ENCODE results near the gene NYAP2. TPM values are rescaled to one million over a fixed set of nuclear protein-coding genes. Genes with fewer than 3 reads are reported as not detected.
A peak's percentile ranks its signal among the peaks of the same experiment; 100 is the strongest.

Gene NYAP2
- total RNA-seq, 1 experiment from 2014 or later, result not detected

DNA sequence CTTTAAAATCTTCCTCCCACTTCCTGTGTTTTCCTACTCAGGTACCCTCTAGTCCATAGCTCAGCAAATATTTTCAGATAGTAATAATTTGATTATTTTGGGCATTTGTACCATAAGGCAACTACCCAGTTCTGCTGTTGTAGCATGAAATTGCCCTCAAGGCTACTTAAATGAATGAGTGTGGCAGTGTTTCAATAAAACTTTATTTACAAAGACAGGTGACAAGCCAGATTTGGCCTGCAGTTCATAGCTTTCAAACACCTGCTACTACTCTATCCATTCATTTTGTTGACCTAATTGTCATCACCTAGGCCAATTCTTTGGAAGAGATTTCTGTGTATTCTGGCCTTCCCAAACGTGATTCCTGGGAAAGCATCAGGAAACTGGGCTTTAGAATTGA lies 28.9 kb downstream of the NYAP2 start:
- DNase-seq (ENCODE audit: low read depth), result no peak

- peak; percentile 36 for DNase-seq (ENCODE audit: low read depth)
These were observed 30.2 kb downstream of the NYAP2 start for GRCh38 chr2:225429717-225430116.

DNA sequence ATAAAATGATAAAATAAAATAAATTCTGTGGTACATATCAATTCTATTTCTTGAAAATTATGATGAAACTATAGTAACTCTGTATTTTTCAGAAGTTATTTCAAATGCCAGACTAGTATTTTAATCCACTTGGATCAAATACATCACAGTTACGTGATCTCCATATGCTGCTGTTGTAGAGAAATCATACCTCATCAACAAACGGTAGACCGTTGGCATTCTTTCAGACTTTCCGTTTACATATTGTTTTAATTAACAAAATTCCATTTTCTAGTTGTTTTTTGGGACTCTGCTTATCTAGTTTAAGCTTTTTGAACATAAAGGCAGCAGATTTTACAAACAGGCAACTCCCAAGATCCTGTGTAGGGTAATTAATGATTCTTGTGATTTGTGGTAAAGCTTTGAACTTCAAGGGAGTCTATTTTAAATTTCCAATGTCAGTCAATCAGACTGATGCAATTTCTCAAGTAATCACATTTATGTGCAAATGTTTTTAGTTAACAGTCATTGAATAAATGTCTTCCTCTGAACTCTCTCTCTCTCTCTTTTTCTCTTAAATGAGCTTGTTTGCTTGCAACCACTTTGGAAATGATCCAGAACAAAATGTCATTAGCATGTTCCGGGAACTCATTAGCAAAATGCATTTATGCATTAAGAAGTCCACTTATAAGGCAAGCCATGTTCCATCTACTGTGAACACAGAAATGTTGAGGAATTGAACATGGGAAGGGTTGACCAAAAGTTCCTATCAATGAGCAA lies 31.8 kb downstream of the NYAP2 start:
- DNase-seq (ENCODE audit: low read depth), result no peak

DNA sequence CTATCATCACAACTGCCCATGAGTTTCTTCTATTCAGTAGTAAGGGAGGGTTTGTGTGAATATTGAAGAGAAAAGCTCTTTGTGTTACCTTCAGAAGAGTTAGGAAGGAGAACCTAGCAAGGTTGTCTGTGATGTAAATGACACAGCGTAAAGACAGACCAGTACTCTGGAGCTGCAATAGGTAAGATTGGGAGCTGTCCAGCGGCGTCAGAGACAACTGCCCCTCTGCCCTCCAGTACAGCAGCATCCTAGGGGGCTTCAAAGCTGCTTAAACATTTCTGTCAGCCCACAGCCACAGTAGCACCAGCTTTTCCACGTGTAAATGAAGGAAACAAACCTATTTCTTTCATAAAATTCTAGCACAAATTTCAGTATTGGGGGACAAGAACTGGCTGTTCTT lies 34.5 kb downstream of the NYAP2 start:
- DNase-seq (ENCODE audit: low read depth), result no peak

DNA sequence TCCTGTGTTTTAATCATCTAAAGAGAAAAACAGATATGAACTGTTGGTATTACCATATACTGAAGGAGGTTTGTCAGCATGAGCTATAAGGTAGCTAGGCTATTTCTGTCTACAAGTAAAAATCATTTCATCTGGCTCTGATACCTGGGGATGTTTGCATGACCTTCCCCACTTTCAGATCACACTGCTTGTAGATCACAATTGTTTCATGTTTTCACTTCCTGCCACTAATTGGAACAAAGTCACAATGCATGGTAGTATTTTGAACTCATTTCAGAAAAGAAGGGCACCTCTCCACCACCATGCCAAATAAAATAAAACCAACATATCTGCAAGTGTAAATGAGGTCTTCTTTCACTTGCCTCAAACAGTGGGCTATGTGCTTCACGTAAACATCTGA lies 37.8 kb downstream of the NYAP2 start:
- DNase-seq (ENCODE audit: low read depth), result no peak

- DNase-seq (ENCODE audit: low read depth), result no peak
These were observed 38.7 kb downstream of the NYAP2 start for GRCh38 chr2:225438248-225438647.

- DNase-seq (ENCODE audit: low read depth), result no peak
These were observed 53.2 kb downstream of the NYAP2 start for GRCh38 chr2:225452677-225453076.

GRCh38 chr2:225454412-225454811 lies 54.9 kb downstream of the NYAP2 start:
- DNase-seq (ENCODE audit: low read depth), result no peak

DNA sequence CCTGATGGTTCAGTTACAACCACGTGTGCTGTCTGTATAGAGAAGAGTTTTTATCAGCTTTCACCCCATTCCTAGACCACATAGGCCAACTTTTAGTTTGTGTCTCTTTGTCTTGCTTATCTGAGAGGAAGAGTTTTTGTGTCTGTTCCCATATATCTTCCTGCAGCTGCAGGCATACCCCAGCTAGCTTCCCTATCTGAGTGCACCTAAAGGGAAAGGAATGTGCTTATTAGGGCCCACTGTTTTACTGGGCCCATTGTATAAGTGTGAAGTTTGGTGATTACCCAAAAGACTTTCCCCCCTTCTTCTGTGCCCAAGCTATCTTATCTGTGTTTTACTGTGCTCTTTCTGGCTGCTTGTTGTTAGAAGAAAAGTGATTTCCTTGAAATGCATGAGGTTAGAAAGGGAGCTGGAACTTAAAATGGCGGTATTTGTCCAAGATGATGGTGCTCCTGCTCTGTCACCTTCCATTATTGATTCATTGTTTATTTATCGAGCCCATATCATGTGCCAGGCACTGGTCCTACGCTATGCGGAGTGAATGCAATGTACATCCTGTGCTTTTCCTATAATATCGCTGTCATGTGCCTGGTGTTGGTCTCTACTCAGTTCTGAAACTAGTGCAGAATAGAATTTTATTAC lies 57.2 kb downstream of the NYAP2 start:
- no peak for DNase-seq (ENCODE audit: low read depth)

- no peak for DNase-seq (ENCODE audit: low read depth)
These were observed 58.0 kb downstream of the NYAP2 start for GRCh38 chr2:225457482-225457881.

DNA sequence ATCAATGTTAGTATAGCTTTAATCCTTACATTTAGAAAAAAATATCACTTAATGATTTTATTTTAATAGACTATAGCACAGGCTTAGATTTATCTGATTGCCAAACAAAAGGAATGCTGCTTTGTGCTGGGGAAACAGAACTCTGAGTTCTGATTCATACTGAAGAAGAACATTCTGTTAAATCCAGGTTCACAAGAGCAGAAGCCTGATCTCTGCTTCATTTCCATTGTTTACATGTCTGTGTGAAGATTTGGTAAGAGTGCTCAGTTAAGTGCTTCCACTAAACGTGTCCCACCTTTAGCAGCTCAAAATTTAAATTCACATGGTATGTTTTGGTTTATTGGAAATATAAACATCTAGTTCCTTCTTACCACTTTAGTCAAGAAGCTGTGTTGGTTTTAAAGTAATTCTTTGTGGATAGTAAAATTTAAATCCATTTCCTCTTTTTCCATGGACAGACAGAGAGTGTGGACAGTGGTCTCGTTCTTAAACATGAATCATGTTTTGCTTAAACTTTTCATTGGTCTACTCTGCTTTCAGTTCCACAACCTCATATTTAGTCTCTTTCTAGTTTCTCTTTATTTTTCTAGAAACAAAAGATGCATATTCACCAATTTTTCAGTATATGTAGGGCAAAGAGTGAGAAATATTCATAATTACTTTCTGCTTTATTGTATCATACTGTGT lies 59.1 kb downstream of the NYAP2 start:
- no peak for DNase-seq (ENCODE audit: low read depth)

DNA sequence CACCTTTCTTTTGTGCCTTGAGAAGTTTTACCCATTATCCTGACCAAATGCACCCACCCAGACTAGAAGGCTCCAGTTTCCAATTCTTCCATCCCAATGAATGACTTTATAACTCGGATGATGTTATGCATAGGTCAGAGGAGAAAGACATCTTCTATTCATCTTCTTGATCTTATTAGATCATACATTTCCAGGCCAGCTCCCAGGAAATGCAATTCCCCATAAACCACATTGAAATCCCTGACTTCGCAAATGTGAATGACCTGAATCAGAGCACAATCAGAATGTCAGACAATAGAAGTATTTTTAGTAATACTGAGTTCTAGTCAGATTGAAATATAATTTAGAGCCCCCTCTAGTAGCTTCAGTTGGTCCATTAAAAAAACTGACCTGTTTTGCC lies 62.9 kb downstream of the NYAP2 start:
- DNase-seq (ENCODE audit: low read depth), result no peak

DNA sequence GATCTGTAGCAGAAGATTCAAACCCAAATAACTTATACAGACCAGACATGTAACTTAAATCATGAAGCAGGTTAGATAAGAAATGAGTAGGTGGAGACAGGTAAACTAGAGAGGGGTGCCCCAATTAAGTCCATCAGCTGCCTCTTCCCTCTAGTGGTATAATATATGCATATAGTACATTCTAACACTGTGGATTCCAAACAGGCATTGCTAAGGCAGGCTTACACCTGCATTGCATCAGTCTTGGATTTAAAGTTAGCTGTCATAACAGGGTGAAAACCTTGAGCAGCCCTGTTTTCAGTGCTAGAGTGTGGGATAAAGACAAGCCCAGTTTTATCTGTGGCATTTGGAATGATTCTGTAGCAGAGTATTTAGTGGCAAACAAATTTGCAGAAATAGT lies 63.4 kb downstream of the NYAP2 start:
- DNase-seq (ENCODE audit: low read depth), result no peak

DNA sequence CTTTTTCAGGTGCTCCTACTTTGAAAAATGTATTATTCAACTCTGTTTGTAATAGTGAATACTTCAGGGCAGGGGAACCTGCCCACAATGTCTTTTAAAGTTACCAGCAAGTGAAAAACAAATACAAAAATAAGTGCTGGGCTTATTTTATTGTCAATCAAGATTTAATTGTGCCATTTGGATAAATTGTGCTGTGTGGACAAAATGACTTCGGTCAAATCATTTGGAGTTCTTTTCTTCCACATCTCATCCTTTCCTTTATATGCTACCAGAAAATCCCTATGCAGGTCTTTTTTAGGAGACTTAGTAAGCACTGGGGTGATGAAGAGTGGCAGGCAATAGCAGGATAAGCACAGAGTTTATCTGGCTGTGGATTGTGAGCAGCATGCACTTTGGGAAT lies 63.9 kb downstream of the NYAP2 start:
- DNase-seq (ENCODE audit: low read depth), result no peak

DNA sequence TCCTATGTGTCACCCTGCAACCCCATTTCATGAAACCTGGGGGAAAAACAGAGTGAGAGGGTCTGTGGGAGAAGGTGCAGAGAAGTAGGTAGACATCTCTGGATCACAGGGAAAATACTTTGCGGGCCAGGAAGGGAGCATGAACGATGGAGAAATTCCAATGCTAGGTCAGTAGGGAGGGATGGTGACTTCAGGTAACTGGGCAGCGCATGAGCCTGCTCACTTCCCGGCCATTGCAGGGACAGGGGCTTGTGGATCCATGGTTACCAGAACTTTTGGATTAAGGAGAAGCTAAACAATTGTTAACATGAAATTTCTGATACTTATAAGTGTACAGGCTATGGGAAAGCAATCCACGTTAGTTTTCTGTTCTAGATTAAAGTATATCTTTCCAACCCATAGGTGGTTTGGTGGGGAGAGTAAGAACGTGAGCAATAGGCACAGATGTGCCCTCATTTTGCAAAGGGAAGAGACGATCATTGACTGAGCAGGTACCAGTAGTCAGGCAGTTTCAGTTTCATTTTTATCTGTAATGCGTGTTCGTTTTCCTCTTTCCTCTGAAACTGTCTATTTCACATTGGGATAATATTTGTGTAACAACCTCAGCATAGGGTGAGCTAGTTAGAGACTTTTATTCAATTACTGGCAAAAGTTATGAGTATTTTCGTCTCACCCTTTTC lies 65.0 kb downstream of the NYAP2 start:
- DNase-seq (ENCODE audit: low read depth), result peak; percentile 43

- no peak for DNase-seq (ENCODE audit: low read depth)
These were observed 66.3 kb downstream of the NYAP2 start for GRCh38 chr2:225465827-225466226.

- DNase-seq (ENCODE audit: low read depth), result no peak
These were observed 67.5 kb downstream of the NYAP2 start for GRCh38 chr2:225466891-225467604.

- DNase-seq (ENCODE audit: low read depth), result peak; percentile 17
These were observed 68.6 kb downstream of the NYAP2 start for GRCh38 chr2:225468131-225468530.

GRCh38 chr2:225471039-225471438 lies 71.5 kb downstream of the NYAP2 start:
- DNase-seq (ENCODE audit: low read depth), result no peak

DNA sequence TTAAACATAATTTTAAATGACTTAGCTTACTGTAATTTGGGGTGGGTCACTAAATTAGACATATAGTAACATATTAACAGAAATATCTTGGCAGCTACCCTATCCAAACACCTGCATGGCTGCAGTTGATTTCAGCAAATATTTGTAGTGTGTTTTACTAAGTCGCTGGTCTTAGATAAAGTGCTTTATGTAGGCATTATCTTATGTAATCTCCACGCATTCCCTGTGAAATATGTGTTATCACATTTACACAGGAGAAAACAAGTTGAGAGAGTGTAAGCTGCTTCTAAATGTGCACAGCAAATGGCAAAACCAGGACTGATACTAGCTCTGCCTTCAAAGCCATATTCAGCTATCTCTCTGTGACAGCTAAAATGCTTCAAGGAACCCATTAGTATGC lies 72.0 kb downstream of the NYAP2 start:
- no peak for DNase-seq (ENCODE audit: low read depth)

- no peak for DNase-seq (ENCODE audit: low read depth)
These were observed 72.7 kb downstream of the NYAP2 start for GRCh38 chr2:225472161-225472560.

DNA sequence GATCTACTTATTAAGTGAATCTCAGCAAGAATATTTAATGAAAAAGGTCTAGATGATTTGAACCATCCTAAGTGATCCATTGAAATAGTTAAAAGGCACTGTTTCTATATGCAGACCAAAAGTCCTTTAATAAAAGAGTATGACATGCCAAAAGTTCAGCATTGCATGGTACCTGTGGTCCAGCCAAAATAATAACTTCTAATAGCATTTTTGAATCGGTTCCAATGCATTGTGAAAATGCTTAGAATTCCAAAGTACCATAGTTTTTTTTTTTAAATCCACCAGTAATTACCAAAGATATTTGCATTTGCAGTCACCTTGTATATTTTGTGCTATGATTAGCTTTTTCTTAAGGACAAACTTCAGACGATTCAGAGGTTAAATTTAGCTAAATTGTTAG lies 79.9 kb downstream of the NYAP2 start:
- DNase-seq (ENCODE audit: low read depth), result no peak

Data from RPMI7951 (cell line).